A375 (cell line): ENCODE data around the gene SSTR4. TPM values are rescaled to one million over a fixed set of nuclear protein-coding genes. Genes with fewer than 3 reads are reported as not detected.

Experiments used
- total RNA-seq: library from RNA; depleted of rRNA; stranded (reverse); fragments of >200 nt; shearing (Covaris generic); gene quantifications from 2 replicates; pipeline ENCODE4 v1.2.3, GENCODE V29; 2014; rRNA removed

The SSTR4 gene
- not detected in 2 replicates for total RNA-seq

GRCh38 chr20:23034721-23035671, at the start of gene SSTR4:
Gene SSTR4, plus strand, starts transcription at chr20:23035312. Its CDS starts 172 bp downstream, at chr20:23035484.

GRCh38 chr20:23049201-23050075, 14.3 kb downstream of the SSTR4 start, which contains the start of gene THBD:
Gene THBD, minus strand, starts transcription at chr20:23049672. Its CDS starts 168 bp downstream, at chr20:23049504.

GRCh38 chr20:23086056-23086566, 51.0 kb downstream of the SSTR4 start, which contains the start of gene CD93:
Gene CD93, minus strand, starts transcription at chr20:23086324. Its CDS starts 132 bp downstream, at chr20:23086192.

Other genes with a start within 250 kb of the SSTR4 start
- gene THBD, start 14.4 kb downstream of the SSTR4 start, total RNA-seq, result 0.56 and 0.79 TPM in 2 replicates
- gene CD93, start 51.0 kb downstream of the SSTR4 start, total RNA-seq, result 0.85 and 0.91 TPM in 2 replicates